ENCODE measurements around the gene SESTD1. TPM values are rescaled to one million over a fixed set of nuclear protein-coding genes. Genes with fewer than 3 reads are reported as not detected.
"Not testable (repeated sequence)": the region's sequence is repeated elsewhere in the genome, so short reads cannot be mapped to it uniquely, and the experiment has no call there.

SESTD1 gene
- polyA plus RNA-seq, 4 donors, result 65.4 to 86.0 (median 74.1) TPM

DNA sequence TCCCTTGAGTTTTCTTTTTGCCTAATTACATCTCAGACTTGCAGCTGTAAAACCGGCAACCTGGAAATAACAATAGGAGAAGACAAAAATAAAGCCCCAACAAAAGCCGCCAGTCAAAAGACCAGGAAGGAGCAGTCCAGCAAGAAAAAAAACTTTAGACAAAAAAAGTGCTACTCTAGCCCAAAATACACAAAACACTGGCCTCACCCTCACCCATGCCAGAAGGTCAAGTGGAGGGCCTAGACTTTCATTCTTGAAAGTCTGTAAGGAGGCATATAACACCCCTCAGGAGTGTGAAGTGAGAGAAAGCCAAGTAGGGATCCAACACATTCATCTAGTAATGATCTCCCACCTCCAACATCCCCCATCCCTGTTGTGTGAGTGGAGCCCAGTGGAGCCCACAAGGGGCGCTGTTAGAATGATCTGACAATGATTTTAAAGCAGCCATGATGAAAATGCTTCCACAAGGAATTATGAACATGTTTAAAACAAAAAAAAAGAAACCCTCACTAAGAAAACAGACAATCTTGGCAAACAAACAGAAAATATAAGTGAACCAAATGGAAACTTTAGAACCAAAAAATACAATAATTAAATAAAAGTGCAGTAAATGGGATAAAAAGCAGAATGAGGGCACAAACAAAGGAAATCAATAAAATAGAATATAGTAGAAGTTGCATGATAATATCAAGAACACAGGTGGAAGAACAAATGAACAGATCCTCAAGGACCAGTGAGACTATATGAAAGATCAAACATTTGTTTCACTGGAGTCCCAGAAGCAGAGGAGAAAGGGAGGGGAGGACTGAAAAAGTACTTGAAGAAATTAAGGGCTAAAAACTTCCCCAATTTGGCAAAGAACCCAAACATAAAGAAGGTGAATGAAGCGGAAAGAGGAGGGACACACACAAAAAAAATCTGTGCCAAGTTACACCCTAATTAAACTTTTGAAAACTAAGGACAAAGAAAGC lies 23.9 kb downstream of the SESTD1 start:
- no peak for DNase-seq (ENCODE audit: low read depth in 4 of 4, low spot score in 3 of 4)

GRCh38 chr2:179239838-179240237 lies 24.8 kb downstream of the SESTD1 start:
- no peak for DNase-seq (ENCODE audit: low read depth in 4 of 4, low spot score in 3 of 4)

DNA sequence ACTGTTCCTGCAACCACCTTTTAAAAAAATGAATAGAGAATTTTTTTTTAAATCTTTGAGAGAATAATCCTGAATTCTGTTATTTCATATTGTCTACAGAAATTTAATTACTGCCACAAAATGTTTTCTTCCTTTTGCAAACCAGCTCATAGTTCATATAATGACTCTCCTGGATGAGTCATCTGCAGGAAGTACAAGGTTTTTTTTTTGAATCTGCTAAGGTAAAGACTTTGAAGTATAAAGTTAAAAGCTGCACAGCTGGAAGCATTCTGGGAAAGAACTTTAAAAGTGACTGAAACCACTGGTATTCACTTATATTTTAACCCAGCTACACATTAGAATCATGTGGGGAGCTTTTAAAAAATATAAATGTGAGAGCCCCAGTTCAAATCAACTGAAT lies 25.4 kb downstream of the SESTD1 start:
- DNase-seq (ENCODE audit: low read depth in 4 of 4, low spot score in 3 of 4), result no peak

DNA sequence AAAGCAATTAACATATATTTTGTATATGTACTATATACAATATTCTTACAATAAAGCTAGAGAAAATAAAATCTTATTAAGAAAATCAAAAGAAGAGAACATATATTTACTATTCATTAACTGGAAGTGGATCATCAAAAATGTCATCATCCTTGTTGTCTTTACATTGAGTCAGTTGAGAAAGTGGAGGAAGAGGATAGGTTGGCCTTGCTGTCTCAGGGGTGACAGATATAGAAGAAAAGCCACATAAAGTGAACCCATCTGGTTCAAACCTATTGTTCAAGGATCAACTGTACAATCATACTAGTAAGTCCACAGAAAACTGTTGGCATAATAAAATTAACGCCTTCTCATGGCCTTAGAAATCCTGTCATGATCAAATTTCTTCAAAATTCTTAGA lies 26.6 kb downstream of the SESTD1 start:
- DNase-seq (ENCODE audit: low read depth in 4 of 4, low spot score in 3 of 4), result no peak

GRCh38 chr2:179237209-179237946 lies 27.3 kb downstream of the SESTD1 start:
- no peak for DNase-seq (ENCODE audit: low read depth in 4 of 4, low spot score in 3 of 4)

- no peak for DNase-seq (ENCODE audit: low read depth in 4 of 4, low spot score in 3 of 4)
Observed at GRCh38 chr2:179235463-179236108, 29.0 kb downstream of the SESTD1 start.

DNA sequence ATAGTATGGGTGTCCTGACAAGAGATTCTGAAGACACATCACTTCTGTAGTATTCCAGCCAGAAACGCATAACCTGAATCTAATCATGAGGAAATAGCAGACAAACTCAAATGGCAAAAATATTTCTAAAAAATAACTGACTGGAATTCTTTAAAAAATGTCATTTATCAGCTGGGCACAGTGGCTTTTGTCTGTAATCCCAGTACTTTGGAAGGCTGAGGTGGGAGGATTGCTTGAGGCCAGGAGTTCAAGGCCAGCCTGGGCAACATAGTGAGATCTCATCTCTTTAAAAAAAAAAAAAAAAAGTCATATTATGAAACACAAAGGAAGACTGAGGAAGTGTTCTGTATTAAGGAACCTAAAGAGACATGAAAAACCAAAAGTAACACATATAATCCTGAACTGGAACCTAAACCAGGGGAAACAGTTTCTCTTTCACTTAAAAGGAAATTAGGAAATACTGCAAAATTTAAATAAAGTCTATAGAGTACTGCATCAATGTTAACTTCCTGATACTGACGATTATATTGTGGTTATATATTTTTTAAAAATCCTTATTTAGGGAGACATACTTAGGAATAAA lies 29.9 kb downstream of the SESTD1 start:
- no peak for DNase-seq (ENCODE audit: low read depth in 4 of 4, low spot score in 3 of 4)

- no peak for DNase-seq (ENCODE audit: low read depth in 4 of 4, low spot score in 3 of 4)
Observed at GRCh38 chr2:179233626-179234430, 30.8 kb downstream of the SESTD1 start.

DNA sequence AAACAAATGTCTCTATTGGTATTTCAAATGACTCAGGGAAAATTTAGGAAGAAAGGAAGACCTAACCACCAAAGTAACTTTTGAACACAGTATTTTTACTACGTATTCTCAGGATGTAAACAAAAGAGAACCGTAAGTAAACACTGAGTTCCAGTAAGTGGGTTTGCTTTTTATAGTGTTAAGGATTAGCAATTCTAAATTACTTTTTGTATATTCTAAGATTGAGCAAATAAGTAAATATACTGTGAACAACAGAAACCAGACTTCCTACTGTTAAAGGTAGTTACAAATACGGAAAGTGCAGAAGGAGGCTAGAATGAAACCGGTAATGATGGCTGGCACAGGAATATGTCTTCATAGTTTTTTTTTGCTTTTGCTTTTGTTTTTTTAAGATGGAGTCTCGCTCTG lies 31.5 kb downstream of the SESTD1 start:
- no peak for DNase-seq (ENCODE audit: low read depth in 4 of 4, low spot score in 3 of 4)

- DNase-seq (ENCODE audit: low read depth in 4 of 4, low spot score in 3 of 4), result no peak
Observed at GRCh38 chr2:179226961-179227259, 37.7 kb downstream of the SESTD1 start.

DNA sequence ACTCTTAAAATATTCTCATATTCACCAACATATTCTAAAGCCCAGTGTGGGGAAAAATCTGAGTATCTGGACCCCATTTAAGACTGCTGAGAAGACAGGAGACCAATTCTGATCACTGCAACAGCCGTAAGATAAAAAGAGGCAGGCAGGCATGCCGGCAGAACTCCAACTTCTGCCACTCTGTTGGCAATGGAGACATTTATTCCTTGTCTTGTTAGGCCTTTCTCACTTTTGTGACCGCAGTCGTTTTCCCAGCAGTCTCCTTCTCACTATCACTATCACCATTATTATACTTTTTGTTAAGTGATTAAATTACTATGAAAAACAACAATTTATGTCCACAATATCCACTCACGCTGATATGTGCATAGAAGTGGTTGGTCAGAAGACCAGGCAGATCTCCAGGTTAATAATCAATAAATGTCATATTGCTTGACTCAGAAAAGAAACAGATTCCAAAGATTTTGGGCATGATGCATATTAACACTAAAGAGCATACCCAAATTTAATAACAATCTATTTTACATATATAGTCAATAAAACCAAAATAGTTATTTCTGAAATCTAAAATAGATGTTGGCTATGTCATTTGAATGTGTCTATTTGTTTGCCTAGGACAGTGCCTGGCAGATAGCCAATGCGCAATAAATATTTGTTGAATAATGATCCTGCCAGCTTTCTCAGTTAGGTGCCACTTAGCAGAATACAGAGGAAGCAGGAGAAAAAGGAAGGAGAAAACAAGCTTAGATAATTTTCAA lies 38.2 kb downstream of the SESTD1 start:
- no peak for DNase-seq (ENCODE audit: low read depth in 4 of 4, low spot score in 3 of 4)

DNA sequence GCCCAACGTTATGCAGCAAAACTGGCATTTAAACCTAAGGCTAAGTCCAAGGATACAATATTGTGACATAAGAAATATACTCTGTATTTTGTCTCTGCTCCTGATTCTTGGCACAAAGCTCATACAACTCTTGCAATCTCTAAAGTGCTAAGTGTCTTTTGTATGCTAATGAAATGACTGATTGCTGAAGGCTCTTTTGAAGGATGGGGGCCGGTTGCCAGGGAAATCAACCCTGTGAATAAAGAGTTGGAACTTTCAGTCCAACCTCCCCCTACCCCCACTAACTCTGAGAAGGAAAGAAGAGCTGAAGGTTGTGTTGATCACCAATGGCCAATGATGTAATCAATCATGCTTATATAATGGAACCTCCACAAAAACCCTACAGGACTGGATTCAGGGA lies 40.3 kb downstream of the SESTD1 start:
- DNase-seq (ENCODE audit: low read depth in 4 of 4, low spot score in 3 of 4), result no peak

GRCh38 chr2:179222076-179222475 lies 42.6 kb downstream of the SESTD1 start:
- DNase-seq (ENCODE audit: low read depth in 4 of 4, low spot score in 3 of 4), result no peak

DNA sequence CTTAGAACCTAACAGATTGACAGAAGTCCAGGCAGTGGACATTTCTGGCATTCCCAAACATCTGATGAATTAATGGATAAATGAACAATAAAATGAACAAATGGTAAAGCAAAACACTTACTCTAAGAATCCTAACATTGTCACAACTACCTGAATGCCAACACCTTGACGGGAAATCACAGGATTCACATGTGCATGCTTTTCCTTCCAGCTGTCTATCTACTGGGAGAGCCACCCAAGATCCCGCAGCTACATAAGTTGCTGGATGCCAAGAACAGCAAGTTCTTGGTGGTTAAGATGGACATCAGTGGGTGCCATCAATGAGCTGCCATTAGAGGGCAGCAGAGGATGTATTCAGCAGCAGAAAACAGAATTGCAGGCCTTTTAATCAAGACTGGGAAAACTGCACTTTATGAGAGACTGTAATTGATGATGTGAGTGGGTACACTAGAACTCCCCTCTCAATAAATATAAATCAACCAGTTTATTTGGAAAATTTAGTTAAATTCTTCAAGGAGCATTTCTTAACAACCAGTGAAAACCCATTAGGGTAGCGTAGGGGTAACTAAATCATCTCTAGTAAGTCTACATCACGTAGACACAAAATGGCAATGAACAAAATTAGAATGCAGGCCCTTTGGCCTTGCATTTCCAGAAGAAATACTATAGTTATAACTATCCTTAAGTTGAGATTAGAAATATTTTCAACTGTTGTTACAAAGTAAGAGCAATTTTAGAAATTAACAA lies 45.6 kb downstream of the SESTD1 start:
- peak; percentile 41 to 65 (median 58) for DNase-seq (ENCODE audit: low read depth in 4 of 4, low spot score in 3 of 4)

- DNase-seq (ENCODE audit: low read depth in 4 of 4, low spot score in 3 of 4), result not testable (repeated sequence)
Observed at GRCh38 chr2:179214671-179215070, 50.0 kb downstream of the SESTD1 start.

GRCh38 chr2:179211355-179211754 lies 53.3 kb downstream of the SESTD1 start:
- no peak for DNase-seq (ENCODE audit: low read depth in 4 of 4, low spot score in 3 of 4)

GRCh38 chr2:179208277-179208676 lies 56.4 kb downstream of the SESTD1 start:
- DNase-seq (ENCODE audit: low read depth in 4 of 4, low spot score in 3 of 4), result not testable (repeated sequence)

GRCh38 chr2:179207047-179207446 lies 57.6 kb downstream of the SESTD1 start:
- DNase-seq (ENCODE audit: low read depth in 4 of 4, low spot score in 3 of 4), result no peak

DNA sequence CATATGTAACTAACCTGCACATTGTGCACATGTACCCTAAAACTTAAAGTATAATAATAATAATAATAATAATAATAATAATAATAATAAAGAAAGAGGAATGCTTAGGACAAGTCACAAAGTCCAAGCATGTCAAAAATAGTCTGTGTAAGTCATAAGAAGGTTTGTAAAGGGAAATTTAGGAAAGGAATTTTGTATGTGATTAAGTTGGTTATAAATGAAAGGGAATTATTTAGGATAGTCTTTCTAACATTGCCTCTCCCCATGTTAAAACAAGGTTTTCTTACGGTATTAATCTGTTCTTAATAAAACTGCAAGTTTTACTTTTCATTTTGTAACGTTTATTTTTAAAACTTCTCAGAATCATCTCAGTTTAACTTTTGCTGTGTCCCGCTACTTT lies 62.8 kb downstream of the SESTD1 start:
- DNase-seq (ENCODE audit: low read depth in 4 of 4, low spot score in 3 of 4), result no peak

Measured in right renal pelvis (tissue), 4 donors.